Middle frontal gyrus (tissue), 1 donor: ENCODE results near the gene CEP112.

Experiments
- DNase-seq: peaks from one replicate; pipeline ENCODE4 v3.0.0-alpha.2; 2015; ENCODE audit warnings: low spot score; ENCODE audit errors: extremely low spot score

The CEP112 gene

GRCh38 chr17:65936013-65936412 lies 255.9 kb downstream of the CEP112 start:
- DNase-seq, result no peak

- DNase-seq, result no peak
Observed at GRCh38 chr17:65933290-65933689, 258.6 kb downstream of the CEP112 start.

GRCh38 chr17:65931246-65932149 lies 260.4 kb downstream of the CEP112 start:
- no peak for DNase-seq

GRCh38 chr17:65930140-65930730 lies 261.7 kb downstream of the CEP112 start:
- no peak for DNase-seq

GRCh38 chr17:65926599-65926998 lies 265.3 kb downstream of the CEP112 start:
- DNase-seq, result no peak

- DNase-seq, result no peak
Observed at GRCh38 chr17:65925606-65926307, 266.2 kb downstream of the CEP112 start.

- DNase-seq, result no peak
Observed at GRCh38 chr17:65920996-65921395, 270.9 kb downstream of the CEP112 start.

GRCh38 chr17:65918916-65919315 lies 273.0 kb downstream of the CEP112 start:
- no peak for DNase-seq

- no peak for DNase-seq
Observed at GRCh38 chr17:65918500-65918899, 273.4 kb downstream of the CEP112 start.

GRCh38 chr17:65917560-65917959 lies 274.4 kb downstream of the CEP112 start:
- no peak for DNase-seq

- DNase-seq, result no peak
Observed at GRCh38 chr17:65916425-65916824, 275.5 kb downstream of the CEP112 start.

GRCh38 chr17:65914784-65915342 lies 277.1 kb downstream of the CEP112 start:
- no peak for DNase-seq

- DNase-seq, result no peak
Observed at GRCh38 chr17:65913326-65913850, 278.5 kb downstream of the CEP112 start.

GRCh38 chr17:65910836-65911235 lies 281.1 kb downstream of the CEP112 start:
- no peak for DNase-seq

- DNase-seq, result no peak
Observed at GRCh38 chr17:65902831-65903522, 289.0 kb downstream of the CEP112 start.

- no peak for DNase-seq
Observed at GRCh38 chr17:65902155-65902554, 289.8 kb downstream of the CEP112 start.

GRCh38 chr17:65901394-65901793 lies 290.5 kb downstream of the CEP112 start:
- DNase-seq, result no peak

- DNase-seq, result no peak
Observed at GRCh38 chr17:65900216-65900615, 291.7 kb downstream of the CEP112 start.

- no peak for DNase-seq
Observed at GRCh38 chr17:65898651-65899050, 293.3 kb downstream of the CEP112 start.

- DNase-seq, result no peak
Observed at GRCh38 chr17:65896889-65897288, 295.0 kb downstream of the CEP112 start.

- no peak for DNase-seq
Observed at GRCh38 chr17:65895969-65896368, 296.0 kb downstream of the CEP112 start.
